HepG2 (cell line): ENCODE measurements around the gene ATP1A1. TPM values are rescaled to one million over a fixed set of nuclear protein-coding genes. Genes with fewer than 3 reads are reported as not detected.

ENCODE experiments used
- ATAC-seq: fragments of 200-7000 bp; cut with Tn5 transposase; 3 replicates; pipeline ENCODE4 v1.9.1; 2020; ENCODE audit warnings: mild to moderate bottlenecking, moderate library complexity
- BruUV-seq: library from RNA; stranded (reverse); fragments of 400-500 nt; replicated peaks from 2 replicates; lab custom pipeline; 2021; lab: Mats Ljungman, UMichigan
- CTCF ChIA-PET: fragments of 300-600 bp; formaldehyde crosslinking; extraction: SDS; loops from one replicate; lab custom pipeline; 2021; ENCODE audit warnings: low total read pairs, inconsistent platforms, low intra/inter-chr PET ratio; lab: Yijun Ruan, JAX
- POLR2A ChIA-PET: fragments of 350-600 bp; sonication (Branson Sonifier 250); formaldehyde crosslinking; loops from one replicate; lab custom pipeline; 2020; ENCODE audit warnings: antibody characterized with exemption, inconsistent platforms; lab: Yijun Ruan, JAX
- DNase-seq: peaks from one replicate; pipeline ENCODE4 v3.0.0-alpha.2; 2015; ENCODE audit warnings: low spot score
- FAIRE-seq: peaks from 3 replicates; lab custom pipeline; 2011; peaks lifted over from hg19 to GRCh38; lab: Jason Lieb, UNC
- H2AFZ ChIP-seq: one replicate; pipeline ENCODE4 v1.6.1; 2011; ENCODE audit warnings: low read length, inconsistent platforms
- H3K27ac ChIP-seq: fragments of 300-600 bp; 3 replicates; pipeline ENCODE4 v1.8.0; 2011; ENCODE audit warnings: mixed run types, mild to moderate bottlenecking, mixed read lengths, low read length, inconsistent platforms; ENCODE audit not compliant: insufficient read depth; ENCODE audit errors: extremely low read length
- H3K27me3 ChIP-seq, 2 experiments: fragments of 200-600 bp in 1 of 2; 2 replicates in 1 of 2; 3 replicates in 1 of 2; pipeline versions ENCODE4 v1.6.0 to v1.8.0; 2011; ENCODE audit warnings: low read length in 2 of 2, mild to moderate bottlenecking in 2 of 2, moderate library complexity in 2 of 2, inconsistent platforms in 1 of 2; ENCODE audit not compliant: insufficient read depth in 2 of 2, control insufficient read depth in 1 of 2
- H3K36me3 ChIP-seq, 2 experiments: fragments of 200-600 bp in 1 of 2; replicated peaks in 1 of 2; 2 replicates in 1 of 2; 3 replicates in 1 of 2; pipeline versions ENCODE4 v1.5.1 to v1.8.0; 2011; ENCODE audit warnings: low read length in 2 of 2, inconsistent platforms in 1 of 2; ENCODE audit not compliant: insufficient read depth in 2 of 2, control insufficient read depth in 1 of 2
- H3K4me1 ChIP-seq: 2 replicates; pipeline ENCODE4 v1.5.1; 2012; ENCODE audit warnings: low read length, inconsistent platforms; ENCODE audit not compliant: insufficient read depth
- H3K4me2 ChIP-seq: 2 replicates; pipeline ENCODE4 v1.6.0; 2011; ENCODE audit warnings: low read depth, low read length, inconsistent platforms
- H3K4me3 ChIP-seq, 3 experiments: fragments of 200-600 bp in 1 of 3; sonication (generic), shearing (Covaris generic) in 1 of 3; replicated peaks in 1 of 3; 2 replicates each; pipeline ENCODE4 v1.5.1; 2011 to 2016; ENCODE audit warnings: low read length in 3 of 3, inconsistent platforms in 2 of 3, low read depth in 2 of 3, mild to moderate bottlenecking in 2 of 3, control low read depth in 1 of 3, mixed read lengths in 1 of 3; ENCODE audit not compliant: insufficient read depth in 1 of 3
- H3K79me2 ChIP-seq: one replicate; pipeline ENCODE4 v1.6.1; 2011; ENCODE audit warnings: low read length, inconsistent platforms; ENCODE audit not compliant: insufficient read depth
- H3K9ac ChIP-seq: 2 replicates; pipeline ENCODE4 v1.6.0; 2011; ENCODE audit warnings: mild to moderate bottlenecking, low read depth, low read length, inconsistent platforms; ENCODE audit not compliant: insufficient read depth
- H3K9me3 ChIP-seq: 2 replicates; pipeline ENCODE4 v1.5.1; 2012; ENCODE audit warnings: mild to moderate bottlenecking, low read length
- H4K20me1 ChIP-seq: 2 replicates; pipeline ENCODE4 v1.6.0; 2011; ENCODE audit warnings: inconsistent platforms, mild to moderate bottlenecking, low read length, moderate library complexity; ENCODE audit not compliant: insufficient read depth
- CCDC6 ChIP-seq: sonication (generic); formaldehyde crosslinking; IDR thresholded peaks from 2 replicates; pipeline ENCODE4 v1.8.1; 2022; ENCODE audit warnings: mild to moderate bottlenecking, missing genetic modification reagents, moderate library complexity
- HOXA9 ChIP-seq: sonication (generic); formaldehyde crosslinking; IDR thresholded peaks from 2 replicates; pipeline ENCODE4 v1.8.1; 2022; ENCODE audit warnings: missing genetic modification reagents, mild to moderate bottlenecking, moderate library complexity, borderline replicate concordance
- MAF1 ChIP-seq: sonication (generic); formaldehyde crosslinking; IDR thresholded peaks from 2 replicates; pipeline ENCODE4 v1.5.0; 2020; ENCODE audit warnings: missing genetic modification reagents, borderline replicate concordance
- NFYC ChIP-seq: IDR thresholded peaks from 2 replicates; pipeline ENCODE4 v1.6.1; 2016; ENCODE audit warnings: missing genetic modification reagents, missing compliant biosample characterization
- NPAS2 ChIP-seq: sonication (generic); formaldehyde crosslinking; IDR thresholded peaks from 2 replicates; pipeline ENCODE4 v1.8.0; 2022; ENCODE audit warnings: mild to moderate bottlenecking, missing genetic modification reagents, borderline replicate concordance
- TAF1 ChIP-seq: sonication (generic); formaldehyde crosslinking; IDR thresholded peaks from 2 replicates; pipeline ENCODE4 v1.4.0; 2020; ENCODE audit warnings: missing genetic modification reagents
- ZNF101 ChIP-seq: sonication (generic); formaldehyde crosslinking; IDR thresholded peaks from 2 replicates; pipeline ENCODE4 v1.4.0; 2020; ENCODE audit warnings: mild to moderate bottlenecking, low read depth, missing genetic modification reagents, borderline replicate concordance
- ZNF12 ChIP-seq: sonication (generic); formaldehyde crosslinking; IDR thresholded peaks from 2 replicates; pipeline ENCODE4 v1.5.0; 2020; ENCODE audit warnings: missing genetic modification reagents
- ZNF430 ChIP-seq: sonication (generic); formaldehyde crosslinking; IDR thresholded peaks from 2 replicates; pipeline ENCODE4 v1.9.0; 2021; ENCODE audit warnings: mild to moderate bottlenecking, missing genetic modification reagents
- ZNF780A ChIP-seq: sonication (generic); formaldehyde crosslinking; IDR thresholded peaks from 2 replicates; pipeline ENCODE4 v1.8.0; 2022; ENCODE audit warnings: mild to moderate bottlenecking, missing genetic modification reagents, moderate library complexity
- ZNF782 ChIP-seq: sonication (generic); formaldehyde crosslinking; IDR thresholded peaks from 2 replicates; pipeline ENCODE4 v1.4.0; 2020; ENCODE audit warnings: missing genetic modification reagents, mild to moderate bottlenecking, borderline replicate concordance
- WGBS: methylation state at CpG from one replicate; pipeline ENCODE4 v1.1.6; 2017; ENCODE audit warnings: low lambda C conversion rate; 5-methylcytosine and 5-hydroxymethylcytosine counted together
- in situ Hi-C: cut with HindIII; loops from 2 replicates; pipeline ENCODE4 v1.10.0; 2017; ENCODE audit warnings: low pct_unique_long_range_greater_than_20kb; ENCODE audit not compliant: extremely low pct_ligation_motif_present
- intact Hi-C: fragments of 100-400 bp; cut with micrococcal nuclease; formaldehyde crosslinking; loops from one replicate; pipeline ENCODE4 v1.10.0; 2022; ENCODE audit not compliant: unreplicated experiment
- polyA plus RNA-seq, 8 experiments: library from polyadenylated mRNA; depleted of rRNA in 3 of 8; stranded (reverse) in 7 of 8; unstranded in 1 of 8; fragments of >200 nt; fragmentation: Illumina TruSeq in 4 of 8; extraction: Trizol in 4 of 8; gene quantifications; 2 replicates each; pipeline versions ENCODE4 v1.2.1 to v1.2.3, GENCODE V29; 2011 to 2016; ENCODE audit warnings: low read depth in 4 of 8, missing spikeins in 1 of 8, mixed read lengths in 1 of 8; ENCODE audit not compliant: insufficient read depth in 1 of 8
- total RNA-seq, 5 experiments: library from RNA; depleted of rRNA; stranded (reverse); fragments of >200 nt; fragmentation: Illumina TruSeq; extraction: Trizol; gene quantifications; 2 replicates each; pipeline ENCODE4 v1.2.3, GENCODE V29; 2016; ENCODE audit warnings: low read depth in 1 of 5

ATP1A1 gene
- total and polyA plus RNA-seq, 2 of the 13 experiments (the other 11 are each of a cell fraction or from before 2014, with no cell fraction given), result 280 to 705 TPM

DNA sequence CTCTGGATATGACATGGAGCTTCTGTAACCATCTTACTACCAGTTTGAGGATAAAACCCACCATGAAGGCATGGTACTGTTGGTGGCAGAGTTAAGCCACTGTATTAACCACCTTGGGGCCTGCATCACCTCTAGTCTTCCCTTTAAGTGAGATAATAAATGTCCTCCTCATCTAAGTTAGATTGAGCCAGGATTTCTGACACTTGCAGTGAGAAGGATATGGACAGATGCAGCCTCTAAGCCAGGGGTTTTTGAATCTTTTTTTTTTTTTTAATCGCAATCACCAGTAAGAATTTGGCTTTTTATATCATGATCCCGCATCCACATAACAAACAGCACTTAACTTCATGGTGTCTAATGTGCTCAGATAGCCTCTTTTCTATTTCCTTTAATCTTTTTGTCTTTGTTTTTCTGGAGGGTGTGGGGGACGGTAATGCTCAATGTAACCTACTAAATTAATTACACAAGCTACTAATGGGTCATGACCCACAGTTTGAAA lies 42.2 kb downstream of the ATP1A1 start:
- CTCF ChIA-PET, result interaction anchor here (1.4 kb wide), 1 partner anchor 276 kb away, joined by 5 read pairs; no protein-coding TSS in a partner anchor
- no peaks in the 10 kb centered on the region for H4K20me1 ChIP-seq
- POLR2A ChIA-PET, result interaction anchor here (0.9 to 6.8 kb wide), 9 partner anchors 12 to 108 kb away, joined by 3 to 129 read pairs (median 18); no protein-coding TSS in a partner anchor
- H3K79me2 ChIP-seq, result peaks cover 11% of the 10 kb centered on the region
- DNase-seq (no peak), FAIRE-seq (no peak), ATAC-seq (no peak)
- WGBS, result 87% methylated on average over 3 of the region's 3 CpGs
- H3K36me3 ChIP-seq, result no peaks in the 10 kb centered on the region
- peak overlapping the region; percentile 57 for H3K27ac ChIP-seq
- no peak overlapping the region for H2AFZ ChIP-seq
- H3K4me3 ChIP-seq, result no peak overlapping the region
- no peaks in the 10 kb centered on the region for H3K9me3 ChIP-seq
- peaks cover 86% of the 10 kb centered on the region for H3K4me1 ChIP-seq
- intact Hi-C loops (loop anchor here (5.0 kb wide), 2 partner anchors 38 to 52 kb away; no protein-coding TSS in a partner anchor), in situ Hi-C loops (no loop called here)
- H3K27me3 ChIP-seq, result no peaks in the 10 kb centered on the region; a peak in 1 of 5 replicates
- H3K4me2 ChIP-seq, result peak overlapping the region; percentile 97
- TF ChIP-seq ZNF782 (CRISPR knock-in tag) (no peak), MAF1 (no peak), NFYC (CRISPR knock-in tag) (no peak), ZNF430 (CRISPR knock-in tag) (no peak), ZNF780A (no peak), ZNF12 (CRISPR knock-in tag) (no peak), ZNF101 (no peak), CCDC6 (CRISPR knock-in tag) (no peak), TAF1 (CRISPR knock-in tag) (no peak), HOXA9 (CRISPR knock-in tag) (no peak), NPAS2 (CRISPR knock-in tag) (no peak)
- no TSS peak for BruUV-seq
- H3K9ac ChIP-seq, result no peak overlapping the region
